Stimulated activated effector memory CD8-positive, alpha-beta T cell treated with anti-CD3 and anti-CD28 coated beads, Interleukin-12 subunit alpha, Interleukin-12 subunit beta, amount 100 ng/mL, for 72 hours (primary cell): ENCODE measurements around the gene NAALADL2.
"Not testable (repeated sequence)": the region's sequence is repeated elsewhere in the genome, so short reads cannot be mapped to it uniquely, and the experiment has no call there.

Experiments used
- ATAC-seq: fragments of 150-1000 bp; cut with Tn5 transposase; 2 replicates; pipeline ENCODE4 v1.10.0; 2021
- DNase-seq, 2 donors: peaks; one replicate each; pipeline ENCODE4 v3.0.0; 2021 to 2022; ENCODE audit warnings: low spot score in 2 of 2
- H3K27ac Mint-ChIP-seq: one replicate; pipeline ENCODE4 v1.8.0; 2022; ENCODE audit warnings: mild to moderate bottlenecking, mixed read lengths
- H3K36me3 Mint-ChIP-seq: one replicate; pipeline ENCODE4 v1.8.0; 2022; ENCODE audit warnings: mild to moderate bottlenecking, mixed read lengths
- H3K4me1 Mint-ChIP-seq: one replicate; pipeline ENCODE4 v1.8.0; 2022; ENCODE audit warnings: mixed read lengths
- H3K4me3 Mint-ChIP-seq: one replicate; pipeline ENCODE4 v1.8.0; 2022; ENCODE audit warnings: mild to moderate bottlenecking, mixed read lengths
- H3K9me3 Mint-ChIP-seq: one replicate; pipeline ENCODE4 v1.8.0; 2022; ENCODE audit warnings: mixed read lengths

The NAALADL2 gene

DNA sequence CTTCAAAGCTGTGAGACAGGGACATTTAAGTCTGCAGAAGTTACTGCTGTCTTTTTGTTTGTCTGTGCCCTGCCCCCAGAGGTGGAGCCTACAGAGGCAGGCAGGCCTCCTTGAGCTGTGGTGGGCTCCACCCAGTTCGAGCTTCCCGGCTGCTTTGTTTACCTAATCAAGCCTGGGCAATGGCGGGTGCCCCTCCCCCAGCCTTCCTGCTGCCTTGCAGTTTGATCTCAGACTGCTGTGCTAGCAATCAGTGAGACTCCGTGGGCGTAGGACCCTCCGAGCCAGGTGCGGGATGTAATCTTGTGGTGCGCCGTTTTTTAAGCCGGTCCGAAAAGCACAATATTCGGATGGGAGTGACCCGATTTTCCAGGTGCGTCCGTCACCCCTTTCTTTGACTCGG, 928.0 kb downstream of the NAALADL2 start:
- not testable (repeated sequence) for DNase-seq, H3K4me3 Mint-ChIP-seq, H3K9me3 Mint-ChIP-seq, H3K27ac Mint-ChIP-seq, ATAC-seq, H3K4me1 Mint-ChIP-seq, H3K36me3 Mint-ChIP-seq

DNA sequence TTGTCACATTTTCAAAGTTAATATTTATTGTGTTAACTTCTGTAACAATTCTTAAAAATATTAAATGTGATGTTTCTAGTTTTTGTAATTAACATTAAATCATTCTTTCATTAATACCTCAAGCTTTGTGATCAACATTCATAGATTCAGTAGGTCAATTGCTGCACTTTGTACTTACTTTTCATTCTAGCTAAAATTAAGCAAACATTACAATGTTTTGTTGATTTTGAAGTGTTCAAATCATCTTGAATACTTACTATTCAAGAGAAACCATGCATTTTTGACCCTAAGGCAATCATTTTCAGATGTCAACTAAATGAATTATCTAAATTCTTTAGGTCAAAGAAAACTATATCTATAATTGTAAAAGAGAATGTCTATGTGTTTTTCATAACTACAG, 933.1 kb downstream of the NAALADL2 start:
- ATAC-seq (no peak), DNase-seq (no peak)
- peaks cover 6% of the 10 kb centered on the region for H3K9me3 Mint-ChIP-seq
- H3K36me3 Mint-ChIP-seq: no peaks in the 10 kb centered on the region
- no peak overlapping the region for H3K27ac Mint-ChIP-seq
- no peak overlapping the region for H3K4me3 Mint-ChIP-seq
- no peaks in the 10 kb centered on the region for H3K4me1 Mint-ChIP-seq

DNA sequence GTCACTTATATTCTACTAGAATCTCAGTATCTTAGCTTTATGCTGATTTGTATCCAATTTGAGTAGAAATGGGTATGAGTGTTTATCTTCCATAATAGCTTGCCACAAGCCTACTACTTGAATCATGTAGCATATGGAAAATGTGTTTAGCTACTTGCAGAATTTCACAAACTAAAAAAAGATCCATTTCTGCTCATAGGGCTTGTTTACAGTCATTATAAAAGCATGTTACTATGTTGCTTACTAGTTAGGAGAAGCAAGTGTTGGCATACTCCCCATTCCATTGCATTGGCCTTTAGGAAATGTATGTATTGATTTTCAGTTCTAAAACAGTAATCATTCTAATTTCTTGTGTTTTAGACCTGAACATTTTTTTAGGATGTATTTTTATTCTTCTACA, 939.2 kb downstream of the NAALADL2 start:
- H3K4me3 Mint-ChIP-seq: no peak overlapping the region
- H3K36me3 Mint-ChIP-seq: no peaks in the 10 kb centered on the region
- no peak for ATAC-seq
- H3K9me3 Mint-ChIP-seq: peaks cover 3% of the 10 kb centered on the region
- H3K27ac Mint-ChIP-seq: no peak overlapping the region
- H3K4me1 Mint-ChIP-seq: no peaks in the 10 kb centered on the region
- no peak for DNase-seq

DNA sequence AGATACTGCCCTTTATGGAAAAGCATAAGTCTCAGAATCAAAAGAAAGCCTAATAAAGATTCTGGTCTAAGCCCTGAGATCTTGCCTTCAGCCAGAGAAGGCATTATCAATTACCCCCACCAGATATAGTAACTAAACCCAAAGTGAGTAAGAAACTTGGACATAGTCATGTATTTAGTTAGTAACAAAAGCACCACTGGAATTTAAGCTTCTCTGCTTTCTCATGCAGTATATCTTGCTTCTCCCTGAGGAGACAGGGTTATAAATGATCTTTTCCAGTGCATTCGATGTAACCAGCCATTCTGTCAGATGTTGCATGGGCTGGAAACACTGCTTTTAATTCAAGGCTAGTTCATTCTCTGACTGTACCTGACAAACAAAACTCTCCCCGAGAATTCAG, 946.7 kb downstream of the NAALADL2 start:
- Mint-ChIP-seq H3K36me3 (no peaks in the 10 kb centered on the region), H3K4me1 (no peaks in the 10 kb centered on the region), H3K27ac (no peak overlapping the region), H3K4me3 (no peak overlapping the region), H3K9me3 (peaks cover 2% of the 10 kb centered on the region)
- ATAC-seq (no peak), DNase-seq (no peak)

DNA sequence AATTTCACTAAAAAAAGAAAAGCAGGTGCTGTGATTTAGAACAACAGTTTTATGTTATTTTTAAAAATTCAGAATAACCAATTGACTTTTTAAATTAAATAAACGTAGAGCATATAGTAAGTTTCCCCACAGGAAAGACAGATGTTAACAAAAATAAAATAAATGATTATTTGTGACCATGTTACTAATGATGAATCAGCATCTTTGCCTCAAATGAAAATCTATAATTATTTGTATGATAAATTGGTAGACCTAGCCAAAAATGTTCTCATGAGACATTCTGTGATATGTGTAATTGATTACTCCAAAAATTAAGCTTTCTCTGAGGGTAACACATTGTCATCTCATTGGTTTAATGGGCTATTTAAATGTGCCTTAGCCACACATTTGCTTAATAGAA, 948.0 kb downstream of the NAALADL2 start:
- H3K27ac Mint-ChIP-seq: no peak overlapping the region
- ATAC-seq (no peak), DNase-seq (no peak)
- no peaks in the 10 kb centered on the region for H3K36me3 Mint-ChIP-seq
- no peak overlapping the region for H3K4me3 Mint-ChIP-seq
- peaks cover 5% of the 10 kb centered on the region for H3K9me3 Mint-ChIP-seq
- H3K4me1 Mint-ChIP-seq: no peaks in the 10 kb centered on the region

GRCh38 chr3:175818811-175819464, 959.8 kb downstream of the NAALADL2 start:
- no peak for DNase-seq
- Mint-ChIP-seq H3K9me3 (peaks cover 25% of the 10 kb centered on the region), H3K4me1 (no peaks in the 10 kb centered on the region), H3K27ac (no peak overlapping the region), H3K36me3 (no peaks in the 10 kb centered on the region), H3K4me3 (no peak overlapping the region)
- ATAC-seq: no peak

GRCh38 chr3:175822766-175823491, 963.8 kb downstream of the NAALADL2 start:
- H3K4me1 Mint-ChIP-seq, H3K27ac Mint-ChIP-seq, H3K36me3 Mint-ChIP-seq, H3K4me3 Mint-ChIP-seq, ATAC-seq, DNase-seq: not testable (repeated sequence)
- H3K9me3 Mint-ChIP-seq: peaks cover 16% of the 10 kb centered on the region

- H3K4me1 Mint-ChIP-seq, ATAC-seq, H3K4me3 Mint-ChIP-seq, H3K27ac Mint-ChIP-seq, DNase-seq, H3K36me3 Mint-ChIP-seq: not testable (repeated sequence)
- peaks cover 11% of the 10 kb centered on the region for H3K9me3 Mint-ChIP-seq
Measured at GRCh38 chr3:175825016-175825580, 966.0 kb downstream of the NAALADL2 start.

- DNase-seq (no peak), ATAC-seq (no peak)
- H3K4me1 Mint-ChIP-seq: no peaks in the 10 kb centered on the region
- H3K27ac Mint-ChIP-seq: no peak overlapping the region
- H3K36me3 Mint-ChIP-seq: no peaks in the 10 kb centered on the region
- H3K9me3 Mint-ChIP-seq: peaks cover 7% of the 10 kb centered on the region
- H3K4me3 Mint-ChIP-seq: no peak overlapping the region
Measured at GRCh38 chr3:175826759-175827158, 967.6 kb downstream of the NAALADL2 start.

GRCh38 chr3:175829809-175830208, 970.7 kb downstream of the NAALADL2 start:
- not testable (repeated sequence) for H3K4me3 Mint-ChIP-seq, DNase-seq, H3K4me1 Mint-ChIP-seq, ATAC-seq, H3K27ac Mint-ChIP-seq, H3K36me3 Mint-ChIP-seq, H3K9me3 Mint-ChIP-seq

GRCh38 chr3:175835763-175836162, 976.6 kb downstream of the NAALADL2 start:
- not testable (repeated sequence) for H3K9me3 Mint-ChIP-seq, DNase-seq, ATAC-seq, H3K4me3 Mint-ChIP-seq, H3K36me3 Mint-ChIP-seq, H3K4me1 Mint-ChIP-seq, H3K27ac Mint-ChIP-seq

GRCh38 chr3:175836617-175837016, 977.5 kb downstream of the NAALADL2 start:
- no peak for DNase-seq
- H3K9me3 Mint-ChIP-seq: peaks cover 12% of the 10 kb centered on the region
- no peak overlapping the region for H3K4me3 Mint-ChIP-seq
- H3K27ac Mint-ChIP-seq: no peak overlapping the region
- no peaks in the 10 kb centered on the region for H3K36me3 Mint-ChIP-seq
- no peaks in the 10 kb centered on the region for H3K4me1 Mint-ChIP-seq
- no peak for ATAC-seq

DNA sequence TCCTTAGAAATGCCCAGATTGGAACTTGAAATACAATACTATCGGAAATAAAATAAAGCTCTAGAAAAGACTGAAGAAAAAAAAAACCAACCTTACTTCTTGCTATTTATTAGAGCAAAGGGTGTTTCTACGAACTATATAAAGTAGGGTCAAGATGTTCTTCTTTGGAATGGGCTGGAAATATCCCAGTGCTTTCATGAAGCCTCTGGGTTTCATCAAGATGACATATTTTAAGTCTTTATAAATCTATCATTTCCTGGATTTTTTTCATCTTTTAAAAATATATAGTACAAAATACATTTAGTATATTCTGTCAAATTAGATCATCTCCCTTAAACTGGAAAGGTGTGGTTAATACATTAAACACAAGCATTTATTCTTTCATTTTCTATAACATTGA, 978.8 kb downstream of the NAALADL2 start:
- H3K27ac Mint-ChIP-seq: no peak overlapping the region
- H3K4me3 Mint-ChIP-seq: no peak overlapping the region
- H3K9me3 Mint-ChIP-seq: peaks cover 12% of the 10 kb centered on the region
- H3K36me3 Mint-ChIP-seq: no peaks in the 10 kb centered on the region
- no peaks in the 10 kb centered on the region for H3K4me1 Mint-ChIP-seq
- DNase-seq: no peak
- ATAC-seq: no peak

- Mint-ChIP-seq H3K4me1 (no peaks in the 10 kb centered on the region), H3K4me3 (no peak overlapping the region), H3K9me3 (peaks cover 12% of the 10 kb centered on the region), H3K27ac (no peak overlapping the region), H3K36me3 (no peaks in the 10 kb centered on the region)
- no peak for ATAC-seq
- no peak for DNase-seq
Measured at GRCh38 chr3:175839366-175840005, 980.4 kb downstream of the NAALADL2 start.

GRCh38 chr3:175851541-175851940, 992.4 kb downstream of the NAALADL2 start:
- Mint-ChIP-seq H3K4me3 (no peak overlapping the region), H3K9me3 (peaks cover 12% of the 10 kb centered on the region), H3K36me3 (no peaks in the 10 kb centered on the region), H3K27ac (no peak overlapping the region), H3K4me1 (no peaks in the 10 kb centered on the region)
- ATAC-seq (no peak), DNase-seq (no peak)

DNA sequence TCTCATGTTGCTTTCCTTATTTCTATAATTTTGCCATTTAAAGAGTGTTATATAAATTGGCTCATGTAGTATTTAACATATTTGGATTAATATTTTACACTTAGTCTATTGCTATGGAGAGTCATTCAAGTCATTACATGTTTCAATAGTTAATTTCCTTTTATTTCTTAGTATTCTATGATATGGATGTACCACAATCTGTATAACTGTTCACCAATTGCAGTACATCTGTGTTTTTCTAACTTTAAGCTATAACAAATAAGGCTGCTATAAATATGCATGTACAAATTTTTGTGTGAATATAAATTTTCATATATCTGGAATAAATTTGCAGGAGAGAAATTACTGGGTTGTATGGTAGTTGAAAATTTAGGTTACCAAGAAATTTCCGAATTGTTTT, 993.4 kb downstream of the NAALADL2 start:
- no peak overlapping the region for H3K4me3 Mint-ChIP-seq
- H3K36me3 Mint-ChIP-seq: no peaks in the 10 kb centered on the region
- no peak overlapping the region for H3K27ac Mint-ChIP-seq
- DNase-seq (no peak), ATAC-seq (no peak)
- H3K9me3 Mint-ChIP-seq: peaks cover 12% of the 10 kb centered on the region
- H3K4me1 Mint-ChIP-seq: no peaks in the 10 kb centered on the region
